Measurements from ENCODE around the gene IMPG1. TPM values are rescaled to one million over a fixed set of nuclear protein-coding genes. Genes with fewer than 3 reads are reported as not detected.

Gene IMPG1, protein sequence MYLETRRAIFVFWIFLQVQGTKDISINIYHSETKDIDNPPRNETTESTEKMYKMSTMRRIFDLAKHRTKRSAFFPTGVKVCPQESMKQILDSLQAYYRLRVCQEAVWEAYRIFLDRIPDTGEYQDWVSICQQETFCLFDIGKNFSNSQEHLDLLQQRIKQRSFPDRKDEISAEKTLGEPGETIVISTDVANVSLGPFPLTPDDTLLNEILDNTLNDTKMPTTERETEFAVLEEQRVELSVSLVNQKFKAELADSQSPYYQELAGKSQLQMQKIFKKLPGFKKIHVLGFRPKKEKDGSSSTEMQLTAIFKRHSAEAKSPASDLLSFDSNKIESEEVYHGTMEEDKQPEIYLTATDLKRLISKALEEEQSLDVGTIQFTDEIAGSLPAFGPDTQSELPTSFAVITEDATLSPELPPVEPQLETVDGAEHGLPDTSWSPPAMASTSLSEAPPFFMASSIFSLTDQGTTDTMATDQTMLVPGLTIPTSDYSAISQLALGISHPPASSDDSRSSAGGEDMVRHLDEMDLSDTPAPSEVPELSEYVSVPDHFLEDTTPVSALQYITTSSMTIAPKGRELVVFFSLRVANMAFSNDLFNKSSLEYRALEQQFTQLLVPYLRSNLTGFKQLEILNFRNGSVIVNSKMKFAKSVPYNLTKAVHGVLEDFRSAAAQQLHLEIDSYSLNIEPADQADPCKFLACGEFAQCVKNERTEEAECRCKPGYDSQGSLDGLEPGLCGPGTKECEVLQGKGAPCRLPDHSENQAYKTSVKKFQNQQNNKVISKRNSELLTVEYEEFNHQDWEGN
- not detected for total RNA-seq

GRCh38 chr6:76072562-76072961 is at the start of gene IMPG1:
TSS of gene IMPG1 (minus strand) at chr6:76072662. CDS start at chr6:76072488, 174 bp downstream.
- intact Hi-C loops (cut with DNase I; ENCODE audit: low total_unique reads), result no loop called here
- TF ChIP-seq, protein P1, sequence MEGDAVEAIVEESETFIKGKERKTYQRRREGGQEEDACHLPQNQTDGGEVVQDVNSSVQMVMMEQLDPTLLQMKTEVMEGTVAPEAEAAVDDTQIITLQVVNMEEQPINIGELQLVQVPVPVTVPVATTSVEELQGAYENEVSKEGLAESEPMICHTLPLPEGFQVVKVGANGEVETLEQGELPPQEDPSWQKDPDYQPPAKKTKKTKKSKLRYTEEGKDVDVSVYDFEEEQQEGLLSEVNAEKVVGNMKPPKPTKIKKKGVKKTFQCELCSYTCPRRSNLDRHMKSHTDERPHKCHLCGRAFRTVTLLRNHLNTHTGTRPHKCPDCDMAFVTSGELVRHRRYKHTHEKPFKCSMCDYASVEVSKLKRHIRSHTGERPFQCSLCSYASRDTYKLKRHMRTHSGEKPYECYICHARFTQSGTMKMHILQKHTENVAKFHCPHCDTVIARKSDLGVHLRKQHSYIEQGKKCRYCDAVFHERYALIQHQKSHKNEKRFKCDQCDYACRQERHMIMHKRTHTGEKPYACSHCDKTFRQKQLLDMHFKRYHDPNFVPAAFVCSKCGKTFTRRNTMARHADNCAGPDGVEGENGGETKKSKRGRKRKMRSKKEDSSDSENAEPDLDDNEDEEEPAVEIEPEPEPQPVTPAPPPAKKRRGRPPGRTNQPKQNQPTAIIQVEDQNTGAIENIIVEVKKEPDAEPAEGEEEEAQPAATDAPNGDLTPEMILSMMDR (IDR thresholded peaks at IDR 0.05), result no peak
- H3K4me3 ChIP-seq (ENCODE audit: low read depth, poor library complexity, severe bottlenecking), result no peak within 1 kb of the TSS
- no peak for DNase-seq (ENCODE audit: low spot score in 2 of 2)

DNA sequence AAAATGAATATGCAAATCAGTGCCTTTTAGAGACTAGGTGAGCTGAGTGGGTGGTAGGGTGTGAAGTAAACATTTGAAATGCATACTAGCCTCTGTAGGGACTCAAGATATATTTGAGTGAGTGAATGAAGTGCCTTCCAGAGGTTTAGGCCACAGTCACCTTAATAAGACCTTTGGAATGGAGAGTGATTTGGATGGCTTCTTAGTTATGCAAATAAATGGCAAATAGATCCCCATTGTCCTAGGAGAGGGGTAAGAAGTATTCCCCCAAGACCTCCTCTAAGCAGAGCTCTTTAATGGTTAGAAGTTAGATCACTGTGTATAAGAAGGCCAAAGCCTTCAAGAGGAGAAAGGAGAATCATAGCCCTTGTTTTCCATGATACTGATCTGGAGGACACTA is 47.8 kb upstream of the IMPG1 start:
- TF ChIP-seq, protein P1 (IDR thresholded peaks at IDR 0.05), result no peak
- no peak for TF ChIP-seq POLR2A (IDR thresholded peaks at IDR 0.05)
- H3K4me3 ChIP-seq (ENCODE audit: low read depth, poor library complexity, severe bottlenecking), result no peak overlapping the region
- DNase-seq (ENCODE audit: low spot score in 2 of 2), result no peak
- intact Hi-C loops (cut with DNase I; ENCODE audit: low total_unique reads), result no loop called here

DNA sequence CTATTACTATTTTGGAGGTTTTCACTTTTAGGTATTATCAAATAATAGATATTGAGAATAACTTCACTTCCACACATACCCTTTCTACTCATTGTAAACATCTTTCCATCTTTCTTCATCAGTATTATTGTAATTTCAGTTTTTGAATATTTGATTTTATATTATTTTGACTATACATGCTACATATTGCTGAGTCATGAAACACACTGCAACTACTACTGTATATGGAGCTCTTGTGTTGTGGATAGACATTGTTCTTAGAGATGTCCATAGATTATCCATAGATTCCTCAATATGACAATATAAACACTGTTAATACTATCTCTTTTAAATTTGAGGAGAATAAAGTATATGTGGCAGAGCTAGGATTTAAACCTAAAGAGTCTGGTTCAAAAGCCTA is 819 bp upstream of the IMPG1 start:
- intact Hi-C loops (cut with DNase I; ENCODE audit: low total_unique reads), result no loop called here
- no peak for DNase-seq (ENCODE audit: low spot score in 2 of 2)
- H3K4me3 ChIP-seq (ENCODE audit: low read depth, poor library complexity, severe bottlenecking), result no peak overlapping the region
- no peak for TF ChIP-seq POLR2A (IDR thresholded peaks at IDR 0.05)
- TF ChIP-seq, protein P1 (IDR thresholded peaks at IDR 0.05), result no peak

- 91 to 100% methylated on average over 1 of the region's 1 CpG for WGBS, 2 donors
Observed at GRCh38 chr6:76057469-76057868, 15.0 kb downstream of the IMPG1 start.

DNA sequence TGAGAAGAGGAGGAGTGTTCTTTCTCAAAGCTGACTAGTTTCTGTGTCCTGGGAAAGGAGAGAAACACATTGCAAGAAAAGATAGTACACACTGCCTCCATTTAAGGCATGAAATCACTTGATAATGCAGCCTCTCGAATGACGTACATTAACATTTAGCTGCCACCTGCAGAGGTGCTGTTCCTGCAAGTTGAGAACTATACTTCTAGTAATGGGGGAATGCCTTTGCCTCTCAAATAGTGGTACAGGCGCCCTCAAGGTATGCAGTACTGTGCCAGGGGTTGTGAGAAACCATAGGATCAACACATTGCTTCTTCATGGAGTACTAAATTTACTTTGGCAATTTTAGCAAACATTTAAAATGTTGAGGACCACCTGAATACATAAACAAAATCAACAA is 20.1 kb downstream of the IMPG1 start:
- H3K4me3 ChIP-seq (ENCODE audit: low read depth, poor library complexity, severe bottlenecking), result no peak overlapping the region
- WGBS, 2 donors, result 48 to 68% methylated on average over 3 of the region's 3 CpGs
- no peak for TF ChIP-seq POLR2A (IDR thresholded peaks at IDR 0.05)
- intact Hi-C loops (cut with DNase I; ENCODE audit: low total_unique reads), result no loop called here
- no peak for DNase-seq (ENCODE audit: low spot score in 2 of 2)

More at GRCh38 chr6:76057469-76057868, 15.0 kb downstream of the IMPG1 start:
- DNase-seq (ENCODE audit: low spot score in 2 of 2), result no peak
- H3K4me3 ChIP-seq (ENCODE audit: low read depth, poor library complexity, severe bottlenecking), result no peak overlapping the region
- intact Hi-C loops (cut with DNase I; ENCODE audit: low total_unique reads), result no loop called here
- TF ChIP-seq, protein P1 (IDR thresholded peaks at IDR 0.05), result no peak
- TF ChIP-seq POLR2A (IDR thresholded peaks at IDR 0.05), result no peak

GRCh38 chr6:76043690-76044089 is 28.8 kb downstream of the IMPG1 start:
- whole genome bisulfite sequencing, 2 donors, result 48 to 68% methylated on average over 2 of the region's 2 CpGs
- intact Hi-C loops (cut with DNase I; ENCODE audit: low total_unique reads), result no loop called here

More at GRCh38 chr6:76043690-76044089, 28.8 kb downstream of the IMPG1 start:
- TF ChIP-seq, protein P1 (IDR thresholded peaks at IDR 0.05), result no peak
- TF ChIP-seq POLR2A (IDR thresholded peaks at IDR 0.05), result no peak
- H3K4me3 ChIP-seq (ENCODE audit: low read depth, poor library complexity, severe bottlenecking), result no peak overlapping the region
- no peak for DNase-seq (ENCODE audit: low spot score in 2 of 2)
